GM18505 (cell line): ENCODE data around the gene SFTPD.
"Not testable (repeated sequence)": the region's sequence is repeated elsewhere in the genome, so short reads cannot be mapped to it uniquely, and the experiment has no call there.

Experiments used
- ATAC-seq: cut with Tn5 transposase; IDR thresholded peaks from one replicate; pipeline ENCODE4 v1.9.1; 2021; ENCODE audit not compliant: unreplicated experiment
- POLR2A ChIP-seq: IDR thresholded peaks from 4 replicates; pipeline ENCODE4 v1.6.1; 2011; ENCODE audit warnings: borderline replicate concordance; ENCODE audit not compliant: insufficient read depth, insufficient read length; ENCODE audit errors: extremely low read depth

Gene SFTPD

GRCh38 chr10:79898597-79899325 lies 50.1 kb downstream of the SFTPD start:
- no peak for ATAC-seq
- no peak for TF ChIP-seq POLR2A

- not testable (repeated sequence) for ATAC-seq
These were observed 56.0 kb downstream of the SFTPD start for GRCh38 chr10:79892896-79893295.

- no peak for TF ChIP-seq POLR2A
- ATAC-seq, result no peak
These were observed 58.4 kb downstream of the SFTPD start for GRCh38 chr10:79890469-79890868.

GRCh38 chr10:79888984-79889383 lies 59.9 kb downstream of the SFTPD start:
- ATAC-seq, result not testable (repeated sequence)
